HG02623 (cell line): ENCODE results near the gene CTIF.

Source experiments
- ATAC-seq: cut with Tn5 transposase; IDR thresholded peaks from one replicate; pipeline ENCODE4 v1.9.1; 2021; ENCODE audit warnings: moderate library complexity; ENCODE audit not compliant: unreplicated experiment

Gene CTIF

GRCh38 chr18:48599391-48599790, 60.6 kb downstream of the CTIF start:
- no peak for ATAC-seq

- no peak for ATAC-seq
These were observed 61.2 kb downstream of the CTIF start for GRCh38 chr18:48600046-48600445.

- ATAC-seq: no peak
These were observed 61.7 kb downstream of the CTIF start for GRCh38 chr18:48600456-48601090.

GRCh38 chr18:48601343-48601742, 62.5 kb downstream of the CTIF start:
- no peak for ATAC-seq

GRCh38 chr18:48602759-48603390, 64.0 kb downstream of the CTIF start:
- no peak for ATAC-seq

GRCh38 chr18:48605408-48605845, 66.6 kb downstream of the CTIF start:
- peak; percentile 50 for ATAC-seq

- no peak for ATAC-seq
These were observed 68.5 kb downstream of the CTIF start for GRCh38 chr18:48607056-48607984.

- ATAC-seq: no peak
These were observed 69.8 kb downstream of the CTIF start for GRCh38 chr18:48608581-48608980.

GRCh38 chr18:48609114-48609513, 70.3 kb downstream of the CTIF start:
- no peak for ATAC-seq

- no peak for ATAC-seq
These were observed 71.3 kb downstream of the CTIF start for GRCh38 chr18:48609820-48610815.

- no peak for ATAC-seq
These were observed 72.4 kb downstream of the CTIF start for GRCh38 chr18:48611203-48611602.

GRCh38 chr18:48611785-48612480, 73.1 kb downstream of the CTIF start:
- ATAC-seq: no peak

- ATAC-seq: no peak
These were observed 73.7 kb downstream of the CTIF start for GRCh38 chr18:48612511-48612910.

GRCh38 chr18:48612917-48613316, 74.1 kb downstream of the CTIF start:
- no peak for ATAC-seq

- ATAC-seq: no peak
These were observed 75.0 kb downstream of the CTIF start for GRCh38 chr18:48613589-48614404.

GRCh38 chr18:48615566-48616401, 77.0 kb downstream of the CTIF start:
- no peak for ATAC-seq

- ATAC-seq: no peak
These were observed 77.8 kb downstream of the CTIF start for GRCh38 chr18:48616484-48617255.
